GM12878 (cell line): Measurements from ENCODE around the gene FOXO3. TPM values are rescaled to one million over a fixed set of nuclear protein-coding genes. Genes with fewer than 3 reads are reported as not detected.

ENCODE experiments used
- ATAC-seq: fragments of 200-7000 bp; cut with Tn5 transposase; 3 replicates; pipeline ENCODE4 v1.9.1; 2020; ENCODE audit warnings: mild to moderate bottlenecking, moderate library complexity
- BruUV-seq: library from RNA; stranded (reverse); fragments of 400-500 nt; replicated peaks from 2 replicates; lab custom pipeline; 2021; lab: Mats Ljungman, UMichigan
- CTCF ChIA-PET: fragments of 300-600 bp; sonication (Branson Sonifier 250); formaldehyde crosslinking; extraction: SDS; loops from one replicate; lab custom pipeline; 2021; ENCODE audit warnings: inconsistent platforms; lab: Yijun Ruan, JAX
- POLR2A ChIA-PET: fragments of 350-600 bp; formaldehyde crosslinking; extraction: SDS; loops from one replicate; lab custom pipeline; 2021; ENCODE audit warnings: inconsistent platforms; lab: Charles Lee
- RAD21 ChIA-PET: fragments of 300-600 bp; sonication (Branson Sonifier 250); formaldehyde crosslinking; loops from one replicate; lab custom pipeline; 2023; ENCODE audit warnings: antibody characterized with exemption; ENCODE audit not compliant: unreplicated experiment; lab: Charles Lee
- SMC1A ChIA-PET: fragments of 300-600 bp; sonication (Branson Sonifier 250); formaldehyde crosslinking; loops from one replicate; lab custom pipeline; 2023; ENCODE audit not compliant: unreplicated experiment, uncharacterized antibody; lab: Charles Lee
- DNase-seq: peaks from one replicate; pipeline ENCODE4 v3.0.0-alpha.2; 2011; ENCODE audit warnings: low read depth, low spot score
- FAIRE-seq: peaks from 3 replicates; lab custom pipeline; 2011; peaks lifted over from hg19 to GRCh38; lab: Jason Lieb, UNC
- H2AFZ ChIP-seq: 2 replicates; pipeline ENCODE4 v1.6.0; 2011; ENCODE audit warnings: low read depth, low read length, control low read depth; ENCODE audit not compliant: control insufficient read depth
- H3K27ac ChIP-seq: 2 replicates; pipeline ENCODE4 v1.5.1; 2011; ENCODE audit warnings: control low read depth; ENCODE audit not compliant: control insufficient read depth, insufficient read depth
- H3K27me3 ChIP-seq, 2 experiments: replicated peaks in 1 of 2; 2 replicates each; pipeline versions ENCODE4 v1.6.0 to v1.6.1; 2011; ENCODE audit warnings: low read length in 1 of 2; ENCODE audit not compliant: control insufficient read depth in 2 of 2, insufficient read depth in 2 of 2
- H3K36me3 ChIP-seq, 2 experiments: 2 replicates each; pipeline ENCODE4 v1.5.1; 2011; ENCODE audit warnings: low read length in 1 of 2; ENCODE audit not compliant: control insufficient read depth in 2 of 2, insufficient read depth in 2 of 2
- H3K4me1 ChIP-seq: 2 replicates; pipeline ENCODE4 v1.6.1; 2011; ENCODE audit warnings: mild to moderate bottlenecking, low read length, moderate library complexity, mixed read lengths; ENCODE audit not compliant: control insufficient read depth, insufficient read depth
- H3K4me2 ChIP-seq: 2 replicates; pipeline ENCODE4 v1.6.0; 2011; ENCODE audit warnings: control low read depth; ENCODE audit not compliant: control insufficient read depth, insufficient read depth
- H3K4me3 ChIP-seq: fragments of 200-600 bp; sonication (generic); 2 replicates; pipeline ENCODE4 v1.5.1; 2016
- H3K79me2 ChIP-seq: 2 replicates; pipeline ENCODE4 v1.6.0; 2011; ENCODE audit warnings: low read length; ENCODE audit not compliant: control insufficient read depth, insufficient read depth
- H3K9ac ChIP-seq: 2 replicates; pipeline ENCODE4 v1.8.0; 2011; ENCODE audit warnings: low read length, control low read depth, mixed read lengths; ENCODE audit not compliant: control insufficient read depth, insufficient read depth
- H3K9me3 ChIP-seq: replicated peaks from 3 replicates; pipeline ENCODE4 v1.5.1; 2011; ENCODE audit warnings: mild to moderate bottlenecking, low read length; ENCODE audit not compliant: control insufficient read depth, insufficient read depth
- H4K20me1 ChIP-seq: 2 replicates; pipeline ENCODE4 v1.6.0; 2011; ENCODE audit not compliant: control insufficient read depth, insufficient read depth
- BCL3 ChIP-seq: IDR thresholded peaks from 2 replicates; pipeline ENCODE4 v1.6.1; 2011; ENCODE audit warnings: borderline replicate concordance, low read depth, mild to moderate bottlenecking, moderate library complexity, low read length; ENCODE audit not compliant: insufficient read depth, poor library complexity, severe bottlenecking
- CREM ChIP-seq: IDR thresholded peaks from 2 replicates; pipeline ENCODE4 v1.6.1; 2014; ENCODE audit warnings: antibody characterized with exemption, low read depth
- FOXM1 ChIP-seq: IDR thresholded peaks from 2 replicates; pipeline ENCODE4 v1.6.1; 2012; ENCODE audit warnings: low read depth, mild to moderate bottlenecking, inconsistent platforms, low read length, moderate library complexity
- LARP7 ChIP-seq: fragments of 450-650 bp; IDR thresholded peaks from 2 replicates; pipeline ENCODE4 v1.6.1; 2017; ENCODE audit warnings: mild to moderate bottlenecking
- NRF1 ChIP-seq: conservative IDR thresholded peaks from 2 replicates; pipeline ENCODE4 v1.6.1; 2011; ENCODE audit warnings: mild to moderate bottlenecking, low read depth, low read length, improper control_type of control experiment
- PBX3 ChIP-seq: IDR thresholded peaks from 2 replicates; pipeline ENCODE4 v1.6.1; 2011; ENCODE audit warnings: mild to moderate bottlenecking, low read depth, low read length, moderate library complexity; ENCODE audit not compliant: insufficient replicate concordance
- RFX5 ChIP-seq: IDR thresholded peaks from 2 replicates; pipeline ENCODE4 v1.6.1; 2011; ENCODE audit warnings: low read depth, low read length, improper control_type of control experiment
- ZBTB40 ChIP-seq: fragments of 450-650 bp; IDR thresholded peaks from 2 replicates; pipeline ENCODE4 v1.6.1; 2016; ENCODE audit warnings: mild to moderate bottlenecking, moderate library complexity, borderline replicate concordance
- WGBS: methylation state at CpG from one replicate; pipeline ENCODE4 v1.1.6; 2016; ENCODE audit warnings: low lambda C conversion rate; ENCODE audit not compliant: insufficient replicate concordance, insufficient coverage; ENCODE audit errors: missing lambda C conversion rate; 5-methylcytosine and 5-hydroxymethylcytosine counted together
- in situ Hi-C: fragments of 300-500 bp; cut with MboI; formaldehyde crosslinking; loops from 9 replicates; pipeline ENCODE4 v1.14.3; 2018; ENCODE audit warnings: mixed read lengths
- intact Hi-C: fragments of 100-400 bp; cut with micrococcal nuclease; formaldehyde crosslinking; loops from one replicate; pipeline ENCODE4 v1.14.2; 2022; ENCODE audit not compliant: unreplicated experiment
- polyA plus RNA-seq, 11 experiments: library from polyadenylated mRNA; depleted of rRNA in 4 of 11; unstranded in 6 of 11; stranded (reverse) in 5 of 11; fragments of >200 nt; fragmentation: Nextera tagmentation in 4 of 11; fragmentation: Illumina TruSeq in 1 of 11; extraction: Ambion mirVana in 4 of 11; extraction: Trizol in 1 of 11; gene quantifications; 1 replicate in 1 of 11; 2 replicates in 10 of 11; pipeline versions ENCODE4 v1.2.1 to v1.2.3, GENCODE V29; 2011 to 2016; ENCODE audit warnings: inconsistent platforms in 2 of 11, missing spikeins in 2 of 11, low read depth in 1 of 11
- total RNA-seq, 4 experiments: library from RNA; depleted of rRNA in 3 of 4; stranded (reverse); fragments of >200 nt in 3 of 4; fragmentation: Illumina TruSeq in 1 of 4; extraction: Trizol in 1 of 4; gene quantifications; 2 replicates each; pipeline versions ENCODE4 v1.2.1 to v1.2.3, GENCODE V29; 2013 to 2021
- TF ChIP-seq, protein P1 (sequence below): fragments of 450-650 bp; IDR thresholded peaks from 2 replicates; pipeline ENCODE4 v1.6.1; 2018; ENCODE audit warnings: mild to moderate bottlenecking, low read depth, moderate library complexity; ENCODE audit not compliant: partially characterized antibody
- TF ChIP-seq, protein P2 (sequence below): IDR thresholded peaks from 2 replicates; pipeline ENCODE4 v1.6.1; 2012; ENCODE audit warnings: low read depth, low read length, improper control_type of control experiment

FOXO3 gene
- total and polyA plus RNA-seq, 10 of the 15 experiments (the other 5 are each of a cell fraction or from before 2014, with no cell fraction given): 0.82 to 4.5 (median 1.7) TPM

GRCh38 chr6:108651340-108652227, 90.9 kb downstream of the FOXO3 start:
- ChIA-PET POLR2A (interaction anchor here (0.5 kb wide), 1 partner anchor 839 kb away, joined by 10 read pairs; no protein-coding TSS in a partner anchor), RAD21 (interaction anchor here (0.6 kb wide), 1 partner anchor 29 kb away, joined by 4 read pairs; no protein-coding TSS in a partner anchor), CTCF (interaction anchor here (1.1 to 1.7 kb wide), 3 partner anchors 25 to 83 kb away, joined by 3 to 4 read pairs (median 3); no protein-coding TSS in a partner anchor), SMC1A (interaction anchor here (0.7 to 1.7 kb wide), 3 partner anchors 10 to 52 kb away, joined by 3 to 4 read pairs (median 3); no protein-coding TSS in a partner anchor)
- Histone ChIP-seq H3K36me3 (no peaks in the 10 kb centered on the region; a peak in 1 of 4 replicates), H3K4me2 (no peak overlapping the region), H3K27me3 (no peaks in the 10 kb centered on the region), H4K20me1 (no peaks in the 10 kb centered on the region; the same call in none of the 2 replicates), H3K4me1 (no peaks in the 10 kb centered on the region), H3K79me2 (no peaks in the 10 kb centered on the region; the same call in 1 of the 2 replicates), H3K27ac (no peak overlapping the region), H2AFZ (no peak overlapping the region), H3K4me3 (no peak overlapping the region), H3K9ac (no peak overlapping the region), H3K9me3 (no peaks in the 10 kb centered on the region)
- in situ Hi-C loops (no loop called here), intact Hi-C loops (no loop called here)
- no peak for ATAC-seq
- no TSS peak for BruUV-seq
- peak; percentile 44 for FAIRE-seq
- DNase-seq: no peak
- WGBS: 91% methylated on average over 9 of the region's 9 CpGs
- TF ChIP-seq BCL3 (no peak), NRF1 (no peak), LARP7 (no peak), FOXM1 (no peak), RFX5 (no peak), CREM (no peak), ZBTB40 (no peak), PBX3 (no peak)
- TF ChIP-seq, protein P1, sequence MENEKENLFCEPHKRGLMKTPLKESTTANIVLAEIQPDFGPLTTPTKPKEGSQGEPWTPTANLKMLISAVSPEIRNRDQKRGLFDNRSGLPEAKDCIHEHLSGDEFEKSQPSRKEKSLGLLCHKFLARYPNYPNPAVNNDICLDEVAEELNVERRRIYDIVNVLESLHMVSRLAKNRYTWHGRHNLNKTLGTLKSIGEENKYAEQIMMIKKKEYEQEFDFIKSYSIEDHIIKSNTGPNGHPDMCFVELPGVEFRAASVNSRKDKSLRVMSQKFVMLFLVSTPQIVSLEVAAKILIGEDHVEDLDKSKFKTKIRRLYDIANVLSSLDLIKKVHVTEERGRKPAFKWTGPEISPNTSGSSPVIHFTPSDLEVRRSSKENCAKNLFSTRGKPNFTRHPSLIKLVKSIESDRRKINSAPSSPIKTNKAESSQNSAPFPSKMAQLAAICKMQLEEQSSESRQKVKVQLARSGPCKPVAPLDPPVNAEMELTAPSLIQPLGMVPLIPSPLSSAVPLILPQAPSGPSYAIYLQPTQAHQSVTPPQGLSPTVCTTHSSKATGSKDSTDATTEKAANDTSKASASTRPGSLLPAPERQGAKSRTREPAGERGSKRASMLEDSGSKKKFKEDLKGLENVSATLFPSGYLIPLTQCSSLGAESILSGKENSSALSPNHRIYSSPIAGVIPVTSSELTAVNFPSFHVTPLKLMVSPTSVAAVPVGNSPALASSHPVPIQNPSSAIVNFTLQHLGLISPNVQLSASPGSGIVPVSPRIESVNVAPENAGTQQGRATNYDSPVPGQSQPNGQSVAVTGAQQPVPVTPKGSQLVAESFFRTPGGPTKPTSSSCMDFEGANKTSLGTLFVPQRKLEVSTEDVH: no peak
- TF ChIP-seq, protein P2, sequence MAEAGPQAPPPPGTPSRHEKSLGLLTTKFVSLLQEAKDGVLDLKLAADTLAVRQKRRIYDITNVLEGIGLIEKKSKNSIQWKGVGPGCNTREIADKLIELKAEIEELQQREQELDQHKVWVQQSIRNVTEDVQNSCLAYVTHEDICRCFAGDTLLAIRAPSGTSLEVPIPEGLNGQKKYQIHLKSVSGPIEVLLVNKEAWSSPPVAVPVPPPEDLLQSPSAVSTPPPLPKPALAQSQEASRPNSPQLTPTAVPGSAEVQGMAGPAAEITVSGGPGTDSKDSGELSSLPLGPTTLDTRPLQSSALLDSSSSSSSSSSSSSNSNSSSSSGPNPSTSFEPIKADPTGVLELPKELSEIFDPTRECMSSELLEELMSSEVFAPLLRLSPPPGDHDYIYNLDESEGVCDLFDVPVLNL: no peak
